Choroid plexus epithelial cell (primary cell): ENCODE measurements around the gene ZBTB7C.

Source experiments
- DNase-seq: peaks from one replicate; pipeline ENCODE4 v3.0.0-alpha.2; 2010; ENCODE audit warnings: low read depth
- H3K4me3 ChIP-seq: 2 replicates; pipeline ENCODE4 v1.5.1; 2011; ENCODE audit warnings: low read depth, mild to moderate bottlenecking, control low read depth, low read length, moderate library complexity
- CTCF ChIP-seq: conservative IDR thresholded peaks from 2 replicates; pipeline ENCODE4 v1.5.1; 2011; ENCODE audit warnings: low read depth, mild to moderate bottlenecking, control low read depth, inconsistent platforms, low read length, moderate library complexity

The ZBTB7C gene

GRCh38 chr18:48228841-48229240, 180.3 kb downstream of the ZBTB7C start:
- H3K4me3 ChIP-seq: no peak overlapping the region
- no peak for DNase-seq
- TF ChIP-seq CTCF: no peak

- H3K4me3 ChIP-seq: no peak overlapping the region
- no peak for TF ChIP-seq CTCF
- no peak for DNase-seq
Measured at GRCh38 chr18:48228301-48228715, 180.9 kb downstream of the ZBTB7C start.

- TF ChIP-seq CTCF: no peak
- H3K4me3 ChIP-seq: no peak overlapping the region
- DNase-seq: no peak
Measured at GRCh38 chr18:48227206-48227605, 182.0 kb downstream of the ZBTB7C start.

GRCh38 chr18:48226401-48226800, 182.8 kb downstream of the ZBTB7C start:
- DNase-seq: no peak
- no peak overlapping the region for H3K4me3 ChIP-seq
- no peak for TF ChIP-seq CTCF

- peak; percentile 82 for DNase-seq
- no peak overlapping the region for H3K4me3 ChIP-seq
- TF ChIP-seq CTCF: no peak
Measured at GRCh38 chr18:48222118-48222517, 187.1 kb downstream of the ZBTB7C start.

- no peak for DNase-seq
- H3K4me3 ChIP-seq: no peak overlapping the region
- TF ChIP-seq CTCF: no peak
Measured at GRCh38 chr18:48219810-48220499, 189.2 kb downstream of the ZBTB7C start.
